ENCODE measurements around the gene MCIDAS. TPM values are rescaled to one million over a fixed set of nuclear protein-coding genes. Genes with fewer than 3 reads are reported as not detected.
A peak's percentile ranks its signal among the peaks of the same experiment; 100 is the strongest.

Gene MCIDAS
- total and polyA plus RNA-seq, 2 of the 8 experiments (the other 6 are each of a cell fraction or from before 2014, with no cell fraction given), result 0.15 TPM; not detected in 1

GRCh38 chr5:55172051-55172899 is 54.8 kb downstream of the MCIDAS start:
- Histone ChIP-seq H4K91ac (replicated peaks; ENCODE audit: insufficient read length, low read length) (no peak overlapping the region), H3K4ac (replicated peaks; ENCODE audit: insufficient read length, low read depth, low read length) (no peak overlapping the region), H3K18ac (ENCODE audit: extremely low read depth, low read length) (no peak overlapping the region), H3K23me2 (ENCODE audit: low read depth, low read length) (peaks cover 11% of the 10 kb centered on the region), H3K27ac (ENCODE audit: low read depth, low read length) (no peak overlapping the region), H4K8ac (ENCODE audit: extremely low read depth, insufficient read depth, low read length) (no peak overlapping the region), H2BK12ac (ENCODE audit: low read depth, low read length) (no peak overlapping the region), H3K23ac (ENCODE audit: insufficient read length) (no peak overlapping the region), H4K20me1 (replicated peaks in 1 of 2; ENCODE audit: control insufficient read depth in 1 of 2, insufficient read depth in 2 of 2, low read length in 2 of 2) (peaks cover 5 to 9% of the 10 kb centered on the region in 2 experiments), H2BK15ac (ENCODE audit: low read length) (no peak overlapping the region), H3K9me3 (ENCODE audit: insufficient read depth in 2 of 2, low read depth in 1 of 2, low read length in 1 of 2) (no peaks in the 10 kb centered on the region), H3K36me3 (ENCODE audit: control insufficient read depth in 2 of 4, insufficient read depth in 4 of 4, low read length in 3 of 4) (no peaks in the 10 kb centered on the region), H3K14ac (ENCODE audit: insufficient read length) (no peak overlapping the region), H2AFZ (ENCODE audit: low read length) (no peak overlapping the region), H3K9ac (replicated peaks in 1 of 4; ENCODE audit: extremely low read depth in 1 of 4, low read depth in 3 of 4, low read length in 3 of 4) (no peak overlapping the region), H3K4me2 (ENCODE audit: insufficient read depth in 1 of 2, low read depth in 2 of 2, low read length in 2 of 2) (peak overlapping the region; percentile 88 to 94), H3K56ac (replicated peaks; ENCODE audit: insufficient read length, low read depth, low read length) (no peak overlapping the region), H2BK5ac (ENCODE audit: low read depth, low read length) (no peak overlapping the region), H2AK5ac (ENCODE audit: low read depth, low read length) (no peak overlapping the region), H4K5ac (ENCODE audit: insufficient read length, low read depth, low read length) (no peak overlapping the region), H2BK120ac (replicated peaks; ENCODE audit: low read depth, low read length) (no peak overlapping the region), H3K79me2 (ENCODE audit: control insufficient read depth in 1 of 2, insufficient read depth in 2 of 2, low read length in 2 of 2) (no peaks in the 10 kb centered on the region), H3K79me1 (ENCODE audit: low read depth, low read length) (no peaks in the 10 kb centered on the region), H2BK20ac (ENCODE audit: low read length) (no peak overlapping the region), H3K27me3 (replicated peaks in 1 of 4; ENCODE audit: control insufficient read depth in 3 of 4, extremely low read depth in 1 of 4, insufficient read depth in 3 of 4, low read length in 3 of 4) (peaks cover 24 to 48% (median 38%) of the 10 kb centered on the region in 4 experiments), H3K4me3 (ENCODE audit: extremely low read depth in 1 of 4, insufficient read depth in 2 of 4, low read depth in 3 of 4, low read length in 4 of 4) (peak overlapping the region; percentile 29 to 58 (median 42); a peak in 7 of 8 replicates), H3K4me1 (replicated peaks in 1 of 4; ENCODE audit: control insufficient read depth in 3 of 4, insufficient read depth in 4 of 4, low read length in 3 of 4) (peaks cover 0 to 8% (median 5%) of the 10 kb centered on the region in 4 experiments; a peak in 4 of 7 replicates)
- FAIRE-seq (peak; percentile 94), DNase-seq (ENCODE audit: low read depth in 1 of 2, low spot score in 2 of 2) (no peak)
- CTCF ChIA-PET (ENCODE audit: partially characterized antibody), result interaction anchor here (0.6 to 9.0 kb wide), 9 partner anchors 9 to 1421 kb away, joined by 3 to 143 read pairs (median 4); partner anchors contain the start of genes CCNO, GPX8 and MCIDAS
- WGBS, 2 experiments (ENCODE audit: extremely low coverage in 1 of 2, insufficient coverage in 1 of 2, insufficient read length in 1 of 2, insufficient replicate concordance in 2 of 2, low coverage in 1 of 2, low lambda C conversion rate in 2 of 2, missing lambda C conversion rate in 1 of 2), result 15% methylated on average over 15 of the region's 15 CpGs; no CpG with 5 or more reads in 1 of the 2 experiments
- POLR2A ChIA-PET (ENCODE audit: partially characterized antibody), result interaction anchor here (0.9 to 1.2 kb wide), 2 partner anchors 13 to 48 kb away, joined by 3 read pairs; partner anchors contain the start of gene GPX8
- TF ChIP-seq CHD2 (IDR thresholded peaks at IDR 0.05; ENCODE audit: low read length), result no peak
- no peak for TF ChIP-seq SIN3A (conservative IDR thresholded peaks at IDR 0.05 in 1 of 2, IDR thresholded peaks at IDR 0.05 in 1 of 2; ENCODE audit: low read depth in 1 of 2, low read length in 2 of 2)
- TF ChIP-seq POU5F1 (IDR thresholded peaks at IDR 0.05; ENCODE audit: low read depth, low read length), result no peak
- peak in 2 of 3 experiments; percentile 79; a peak in 3 of 4 replicates for TF ChIP-seq CTCF (IDR thresholded peaks at IDR 0.05; ENCODE audit: control extremely low read depth in 1 of 3, insufficient read depth in 1 of 3, low read depth in 1 of 3, low read length in 3 of 3)
- no peak for TF ChIP-seq BACH1 (IDR thresholded peaks at IDR 0.05; ENCODE audit: low read length)
- TF ChIP-seq NANOG (IDR thresholded peaks at IDR 0.05; ENCODE audit: insufficient read depth, low read depth, low read length, poor library complexity, severe bottlenecking), result no peak
- TF ChIP-seq KDM5A (IDR thresholded peaks at IDR 0.05; ENCODE audit: low read length), result no peak
- no peak for TF ChIP-seq YY1 (IDR thresholded peaks at IDR 0.05; ENCODE audit: low read depth, low read length)

Measured in H1 (cell line).